IMR-90 (cell line): Measurements from ENCODE around the gene HSP90B1. TPM values are rescaled to one million over a fixed set of nuclear protein-coding genes. Genes with fewer than 3 reads are reported as not detected.

Experiments used
- ATAC-seq: fragments of 200-7000 bp; cut with Tn5 transposase; 2 replicates; pipeline ENCODE4 v1.9.1; 2020; ENCODE audit warnings: low read depth, mild to moderate bottlenecking, moderate library complexity
- BruUV-seq: library from RNA; stranded (reverse); fragments of 400-500 nt; replicated peaks from 2 replicates; lab custom pipeline; 2021; lab: Mats Ljungman, UMichigan
- CTCF ChIA-PET: fragments of 300-600 bp; formaldehyde crosslinking; extraction: SDS; loops from one replicate; lab custom pipeline; 2021; ENCODE audit warnings: antibody characterized with exemption; lab: Yijun Ruan, JAX
- POLR2A ChIA-PET: fragments of 300-600 bp; sonication (Branson Sonifier 250); formaldehyde crosslinking; loops from one replicate; lab custom pipeline; 2022; ENCODE audit warnings: antibody characterized with exemption; ENCODE audit not compliant: unreplicated experiment; lab: Charles Lee
- DNase-seq: peaks from one replicate; pipeline ENCODE4 v3.0.0; 2013
- H2AFZ ChIP-seq: replicated peaks from 2 replicates; pipeline ENCODE3; 2013; ENCODE audit warnings: low read length, mild to moderate bottlenecking; ENCODE audit not compliant: poor library complexity
- H2AK5ac ChIP-seq: 2 replicates; pipeline ENCODE4 v1.6.1; 2013; ENCODE audit warnings: low read depth, low read length, inconsistent platforms
- H2AK9ac ChIP-seq: replicated peaks from 2 replicates; pipeline ENCODE3; 2013; ENCODE audit warnings: mild to moderate bottlenecking, low read depth, low read length, moderate library complexity; ENCODE audit not compliant: poor library complexity
- H2BK120ac ChIP-seq: 2 replicates; pipeline ENCODE4 v1.6.1; 2013; ENCODE audit warnings: low read depth, low read length, inconsistent platforms
- H2BK15ac ChIP-seq: 3 replicates; pipeline ENCODE4 v1.6.1; 2013; ENCODE audit warnings: low read depth, low read length, inconsistent platforms
- H2BK20ac ChIP-seq: 2 replicates; pipeline ENCODE4 v1.6.1; 2013; ENCODE audit warnings: low read depth, mild to moderate bottlenecking, inconsistent platforms, low read length, moderate library complexity
- H2BK5ac ChIP-seq: 2 replicates; pipeline ENCODE4 v1.6.1; 2013; ENCODE audit warnings: mild to moderate bottlenecking, low read depth, low read length, inconsistent platforms; ENCODE audit not compliant: poor library complexity, severe bottlenecking
- H3K14ac ChIP-seq: replicated peaks from 2 replicates; pipeline ENCODE4 v1.6.1; 2013; ENCODE audit warnings: low read depth, low read length, inconsistent platforms
- H3K18ac ChIP-seq: 2 replicates; pipeline ENCODE4 v1.6.1; 2013; ENCODE audit warnings: low read depth, low read length, control low read depth
- H3K23ac ChIP-seq: 2 replicates; pipeline ENCODE4 v1.6.1; 2013; ENCODE audit warnings: low read depth, low read length, inconsistent platforms
- H3K27ac ChIP-seq: 2 replicates; pipeline ENCODE4 v1.5.1; 2013; ENCODE audit warnings: mild to moderate bottlenecking, control low read depth, low read length; ENCODE audit not compliant: insufficient read depth
- H3K27me3 ChIP-seq: 2 replicates; pipeline ENCODE4 v1.6.1; 2013; ENCODE audit warnings: low read length; ENCODE audit not compliant: control insufficient read depth, insufficient read depth
- H3K36me3 ChIP-seq: 2 replicates; pipeline ENCODE4 v1.6.1; 2013; ENCODE audit warnings: low read length, mixed read lengths; ENCODE audit not compliant: control insufficient read depth, insufficient read depth
- H3K4ac ChIP-seq: 2 replicates; pipeline ENCODE4 v1.6.1; 2013; ENCODE audit warnings: low read depth, low read length, inconsistent platforms
- H3K4me1 ChIP-seq: 2 replicates; pipeline ENCODE4 v1.6.1; 2013; ENCODE audit warnings: low read length, mixed read lengths; ENCODE audit not compliant: control insufficient read depth, insufficient read depth
- H3K4me2 ChIP-seq: 2 replicates; pipeline ENCODE4 v1.6.1; 2013; ENCODE audit warnings: low read depth, mild to moderate bottlenecking, control low read depth, low read length, moderate library complexity
- H3K4me3 ChIP-seq: 2 replicates; pipeline ENCODE4 v1.5.1; 2013; ENCODE audit warnings: low read depth, mild to moderate bottlenecking, control low read depth, low read length, moderate library complexity; ENCODE audit not compliant: insufficient read depth
- H3K56ac ChIP-seq: 2 replicates; pipeline ENCODE4 v1.6.1; 2013; ENCODE audit warnings: low read length, inconsistent platforms; ENCODE audit not compliant: insufficient read depth; ENCODE audit errors: extremely low read depth
- H3K79me1 ChIP-seq, 2 experiments: 2 replicates each; pipeline ENCODE4 v1.6.1; 2013; ENCODE audit warnings: low read length in 2 of 2, inconsistent platforms in 1 of 2, low read depth in 1 of 2
- H3K9ac ChIP-seq: 2 replicates; pipeline ENCODE4 v1.6.1; 2013; ENCODE audit warnings: low read depth, low read length, control low read depth
- H3K9me1 ChIP-seq: 2 replicates; pipeline ENCODE4 v1.6.1; 2013; ENCODE audit warnings: low read length, inconsistent platforms; ENCODE audit not compliant: insufficient read depth
- H3K9me3 ChIP-seq: 2 replicates; pipeline ENCODE4 v1.6.1; 2013; ENCODE audit warnings: low read length; ENCODE audit not compliant: control insufficient read depth, insufficient read depth
- H4K20me1 ChIP-seq: 2 replicates; pipeline ENCODE4 v1.6.1; 2013; ENCODE audit warnings: low read length, inconsistent platforms; ENCODE audit not compliant: insufficient read depth
- H4K5ac ChIP-seq: 2 replicates; pipeline ENCODE4 v1.6.1; 2013; ENCODE audit warnings: mild to moderate bottlenecking, low read depth, low read length, control low read depth
- H4K8ac ChIP-seq, 2 experiments: 2 replicates each; pipeline ENCODE4 v1.6.1; 2013; ENCODE audit warnings: low read depth in 2 of 2, low read length in 2 of 2, control low read depth in 1 of 2, inconsistent platforms in 1 of 2
- H4K91ac ChIP-seq: 2 replicates; pipeline ENCODE4 v1.6.1; 2013; ENCODE audit warnings: low read depth, low read length, inconsistent platforms; ENCODE audit not compliant: insufficient read depth
- BHLHE40 ChIP-seq: fragments of 150-350 bp; IDR thresholded peaks from 2 replicates; pipeline ENCODE4 v1.6.1; 2016; ENCODE audit warnings: mild to moderate bottlenecking, low read depth, low read length
- CEBPB ChIP-seq: IDR thresholded peaks from 2 replicates; pipeline ENCODE4 v1.6.1; 2012; ENCODE audit warnings: low read depth, low read length, improper control_type of control experiment
- CHD1 ChIP-seq: IDR thresholded peaks from 2 replicates; pipeline ENCODE4 v1.6.1; 2012; ENCODE audit warnings: low read depth, low read length, improper control_type of control experiment
- CTCF ChIP-seq: conservative IDR thresholded peaks from 2 replicates; pipeline ENCODE4 v1.5.1; 2012; ENCODE audit warnings: mild to moderate bottlenecking, low read depth, low read length, improper control_type of control experiment
- FOS ChIP-seq: fragments of 150-350 bp; IDR thresholded peaks from 2 replicates; pipeline ENCODE4 v1.6.1; 2016; ENCODE audit warnings: low read depth, low read length
- MAFK ChIP-seq: IDR thresholded peaks from 2 replicates; pipeline ENCODE4 v1.6.1; 2012; ENCODE audit warnings: low read depth, low read length, improper control_type of control experiment
- MAZ ChIP-seq: IDR thresholded peaks from 2 replicates; pipeline ENCODE4 v1.6.1; 2012; ENCODE audit warnings: low read depth, mild to moderate bottlenecking, low read length, improper control_type of control experiment, moderate library complexity, borderline replicate concordance
- MXI1 ChIP-seq: IDR thresholded peaks from 2 replicates; pipeline ENCODE4 v1.6.1; 2012; ENCODE audit warnings: low read depth, mild to moderate bottlenecking, low read length, moderate library complexity, borderline replicate concordance
- NFE2L2 ChIP-seq: fragments of 150-350 bp; IDR thresholded peaks from 2 replicates; pipeline ENCODE4 v1.6.1; 2016; ENCODE audit warnings: low read depth, mild to moderate bottlenecking, low read length
- POLR2A ChIP-seq: IDR thresholded peaks from 2 replicates; pipeline ENCODE4 v1.6.1; 2012; ENCODE audit warnings: mild to moderate bottlenecking, low read depth, low read length
- RAD21 ChIP-seq: IDR thresholded peaks from 2 replicates; pipeline ENCODE4 v1.6.1; 2012; ENCODE audit warnings: low read length, improper control_type of control experiment
- RCOR1 ChIP-seq: IDR thresholded peaks from 2 replicates; pipeline ENCODE4 v1.6.1; 2012; ENCODE audit warnings: mild to moderate bottlenecking, low read length, improper control_type of control experiment; ENCODE audit not compliant: insufficient replicate concordance
- RFX5 ChIP-seq: IDR thresholded peaks from 2 replicates; pipeline ENCODE4 v1.8.0; 2012; ENCODE audit warnings: low read depth, mild to moderate bottlenecking, low read length, moderate library complexity
- SMC3 ChIP-seq: fragments of 150-350 bp; IDR thresholded peaks from 2 replicates; pipeline ENCODE4 v1.6.1; 2016; ENCODE audit warnings: low read depth, mild to moderate bottlenecking, antibody characterized with exemption, low read length, moderate library complexity
- USF2 ChIP-seq: fragments of 150-350 bp; IDR thresholded peaks from 2 replicates; pipeline ENCODE4 v1.6.1; 2017; ENCODE audit warnings: mild to moderate bottlenecking, antibody characterized with exemption, low read length, low read depth
- WGBS, 2 experiments: methylation state at CpG; one replicate each; pipeline versions ENCODE4 v1.1.5 to v1.1.7; 2013; ENCODE audit warnings: missing lambda C conversion rate in 2 of 2; ENCODE audit not compliant: insufficient read length in 1 of 2; ENCODE audit errors: extremely low coverage in 2 of 2; 5-methylcytosine and 5-hydroxymethylcytosine counted together
- dilution Hi-C: fragments of 300-500 bp; cut with HindIII; formaldehyde crosslinking; loops from one replicate; pipeline ENCODE4 v1.14.3; 2018; ENCODE audit warnings: low sequenced_read_pairs; ENCODE audit not compliant: unreplicated experiment
- in situ Hi-C: fragments of 300-500 bp; cut with MboI; formaldehyde crosslinking; loops from 3 replicates; pipeline ENCODE4 v1.14.3; 2019; ENCODE audit warnings: low sequenced_read_pairs, inconsistent platforms, mixed read lengths
- intact Hi-C: fragments of 100-400 bp; cut with micrococcal nuclease; formaldehyde crosslinking; loops from 2 replicates; pipeline ENCODE4 v1.10.0; 2022
- polyA plus RNA-seq, 3 experiments: library from polyadenylated mRNA; depleted of rRNA; stranded (reverse); fragments of >200 nt; gene quantifications; 2 replicates each; pipeline ENCODE4 v1.2.3, GENCODE V29; 2012; ENCODE audit warnings: low replicate concordance in 1 of 3
- total RNA-seq: library from RNA; depleted of rRNA; stranded (reverse); fragments of >200 nt; gene quantifications from 2 replicates; pipeline ENCODE4 v1.2.3, GENCODE V29; 2012
- TF ChIP-seq, protein P1 (sequence below): fragments of 150-350 bp; IDR thresholded peaks from 2 replicates; pipeline ENCODE4 v1.6.1; 2016; ENCODE audit warnings: low read depth, mild to moderate bottlenecking, low read length, moderate library complexity, borderline replicate concordance

Gene HSP90B1
- total and polyA plus RNA-seq, 2 of the 4 experiments (the other 2 are of a cell fraction) = 398 to 765 TPM

DNA sequence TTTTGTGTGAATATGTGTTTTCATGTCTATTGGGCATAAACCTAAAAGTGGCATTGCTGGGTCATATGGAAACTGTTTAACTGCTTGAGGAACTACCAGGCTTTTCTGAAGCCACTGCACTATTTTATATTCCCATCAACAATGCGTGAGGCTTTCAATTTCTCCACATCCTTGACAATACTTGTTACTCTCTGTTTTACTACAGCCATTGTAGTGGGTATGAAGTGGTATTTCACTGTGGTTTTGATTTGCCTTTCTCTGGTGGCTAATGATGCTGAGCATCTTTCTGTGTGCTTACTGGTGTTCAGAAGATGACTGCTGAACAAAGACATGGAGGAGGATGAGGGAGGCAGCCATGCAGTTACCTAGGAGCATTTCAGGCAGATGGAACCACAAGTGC is 22.3 kb downstream of the HSP90B1 start:
- Histone ChIP-seq H2BK20ac (no peak overlapping the region), H3K4me1 (peaks cover 2% of the 10 kb centered on the region; the same call in 1 of the 2 replicates), H3K4me3 (no peak overlapping the region), H4K8ac (no peak overlapping the region), H3K18ac (no peak overlapping the region), H3K27ac (no peak overlapping the region), H4K20me1 (peaks cover 3% of the 10 kb centered on the region; the same call in 1 of the 2 replicates), H4K5ac (no peak overlapping the region), H2BK15ac (no peak overlapping the region), H3K9me3 (no peaks in the 10 kb centered on the region), H4K91ac (no peak overlapping the region), H2BK120ac (no peak overlapping the region), H3K36me3 (peaks cover 32% of the 10 kb centered on the region), H3K27me3 (no peaks in the 10 kb centered on the region), H3K23ac (no peak overlapping the region), H2BK5ac (no peak overlapping the region), H2AK9ac (no peak overlapping the region), H2AK5ac (no peak overlapping the region), H3K14ac (no peak overlapping the region), H3K9me1 (peaks cover 5% of the 10 kb centered on the region; the same call in 1 of the 2 replicates), H3K9ac (no peak overlapping the region), H3K56ac (no peak overlapping the region), H3K79me1 (peaks cover 23 to 48% of the 10 kb centered on the region in 2 experiments), H3K4me2 (no peak overlapping the region), H2AFZ (no peak overlapping the region), H3K4ac (no peak overlapping the region)
- in situ Hi-C loops (no loop called here), dilution Hi-C loops (no loop called here), intact Hi-C loops (no loop called here)
- ChIA-PET CTCF (interaction anchor here (0.6 kb wide), 1 partner anchor 734 kb away, joined by 4 read pairs; no protein-coding TSS in a partner anchor), POLR2A (no interaction called here)
- TF ChIP-seq FOS = no peak
- no peak for TF ChIP-seq BHLHE40
- no peak for TF ChIP-seq RFX5
- TF ChIP-seq MXI1 = no peak
- TF ChIP-seq MAZ = no peak
- no peak for TF ChIP-seq USF2
- TF ChIP-seq POLR2A = no peak
- TF ChIP-seq CTCF = no peak
- no peak for TF ChIP-seq SMC3
- no peak for TF ChIP-seq NFE2L2
- no peak for TF ChIP-seq MAFK
- TF ChIP-seq RCOR1 = no peak
- no peak for TF ChIP-seq CHD1
- TF ChIP-seq RAD21 = no peak
- no peak for TF ChIP-seq CEBPB
- TF ChIP-seq, protein P1, sequence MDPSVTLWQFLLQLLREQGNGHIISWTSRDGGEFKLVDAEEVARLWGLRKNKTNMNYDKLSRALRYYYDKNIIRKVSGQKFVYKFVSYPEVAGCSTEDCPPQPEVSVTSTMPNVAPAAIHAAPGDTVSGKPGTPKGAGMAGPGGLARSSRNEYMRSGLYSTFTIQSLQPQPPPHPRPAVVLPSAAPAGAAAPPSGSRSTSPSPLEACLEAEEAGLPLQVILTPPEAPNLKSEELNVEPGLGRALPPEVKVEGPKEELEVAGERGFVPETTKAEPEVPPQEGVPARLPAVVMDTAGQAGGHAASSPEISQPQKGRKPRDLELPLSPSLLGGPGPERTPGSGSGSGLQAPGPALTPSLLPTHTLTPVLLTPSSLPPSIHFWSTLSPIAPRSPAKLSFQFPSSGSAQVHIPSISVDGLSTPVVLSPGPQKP = no peak
- ATAC-seq (no peak), DNase-seq (no peak)
- no TSS peak for BruUV-seq
- no CpG with 5 or more reads among the region's 1 CpG for WGBS, 2 experiments
